T-helper 2 cell treated with Interferon-gamma antibody and Interleukin-4, amounts not matched to agents 100 ng/mL and 5 ng/mL, for 36 hours (primary cell): ENCODE data around the gene CDK5RAP3. TPM values are rescaled to one million over a fixed set of nuclear protein-coding genes. Genes with fewer than 3 reads are reported as not detected.

Experiments
- intact Hi-C: fragments of 100-400 bp; cut with micrococcal nuclease; formaldehyde crosslinking; loops from one replicate; pipeline ENCODE4 v1.15.1; 2023
- total RNA-seq: library from RNA; stranded (reverse); gene quantifications from 2 replicates; pipeline ENCODE4 v1.2.3, GENCODE V29; 2022

The CDK5RAP3 gene
- total RNA-seq, 1 donor from 2014 or later, result 214 TPM

GRCh38 chr17:48022901-48023300 is 52.0 kb downstream of the CDK5RAP3 start:
- intact Hi-C loops, result loop anchor here (10.0 kb wide), 1 partner anchor 312 kb away; no protein-coding TSS in a partner anchor

GRCh38 chr17:48023400-48024148 is 52.7 kb downstream of the CDK5RAP3 start:
- intact Hi-C loops, result loop anchor here (2.0 to 10.0 kb wide), 2 partner anchors 53 to 311 kb away; partner anchors contain the start of gene CDK5RAP3

GRCh38 chr17:48024149-48025039 is 53.5 kb downstream of the CDK5RAP3 start:
- intact Hi-C loops, result loop anchor here (1.0 to 10.0 kb wide), 7 partner anchors 24 to 594 kb away; partner anchors contain the start of genes CDK5RAP3, NFE2L1 and SNX11

- intact Hi-C loops, result loop anchor here (1.0 to 10.0 kb wide), 7 partner anchors 23 to 593 kb away; partner anchors contain the start of genes CDK5RAP3, NFE2L1 and SNX11
Measured at GRCh38 chr17:48025040-48025903, 54.4 kb downstream of the CDK5RAP3 start.

- intact Hi-C loops, result loop anchor here (1.0 to 10.0 kb wide), 7 partner anchors 22 to 592 kb away; partner anchors contain the start of genes CDK5RAP3, NFE2L1 and SNX11
Measured at GRCh38 chr17:48025904-48026501, 55.1 kb downstream of the CDK5RAP3 start.

GRCh38 chr17:48026502-48027321 is 55.8 kb downstream of the CDK5RAP3 start:
- intact Hi-C loops, result loop anchor here (10.0 kb wide), 1 partner anchor 308 kb away; no protein-coding TSS in a partner anchor

GRCh38 chr17:48027322-48027981 is 56.5 kb downstream of the CDK5RAP3 start:
- intact Hi-C loops, result loop anchor here (10.0 kb wide), 1 partner anchor 307 kb away; no protein-coding TSS in a partner anchor

- intact Hi-C loops, result loop anchor here (10.0 kb wide), 1 partner anchor 306 kb away; no protein-coding TSS in a partner anchor
Measured at GRCh38 chr17:48028736-48029135, 57.8 kb downstream of the CDK5RAP3 start.

GRCh38 chr17:48030531-48030930 is 59.6 kb downstream of the CDK5RAP3 start:
- intact Hi-C loops, result no loop called here

Other genes with a start within 250 kb of the CDK5RAP3 start
- gene TBX21, start 237.9 kb upstream of the CDK5RAP3 start, total RNA-seq, result 9.2 and 9.4 TPM in 2 replicates
- 33.0 and 34.3 TPM in 2 replicates for gene OSBPL7, start 149.3 kb upstream of the CDK5RAP3 start, total RNA-seq
- 36.6 and 37.4 TPM in 2 replicates for gene MRPL10, start 139.6 kb upstream of the CDK5RAP3 start, total RNA-seq
- 0.30 and 0.80 TPM in 2 replicates for gene LRRC46, start 139.4 kb upstream of the CDK5RAP3 start, total RNA-seq
- gene SCRN2, start 129.8 kb upstream of the CDK5RAP3 start, total RNA-seq, result 21.8 and 24.9 TPM in 2 replicates
- not detected in 2 replicates for gene SP6, start 120.0 kb upstream of the CDK5RAP3 start, total RNA-seq
- gene SP2, start 74.9 kb upstream of the CDK5RAP3 start, total RNA-seq, result 30.8 and 32.8 TPM in 2 replicates
- 37.9 and 39.4 TPM in 2 replicates for gene PNPO, start 29.5 kb upstream of the CDK5RAP3 start, total RNA-seq
- not detected in 2 replicates for gene PRR15L, start 13.2 kb upstream of the CDK5RAP3 start, total RNA-seq
- gene COPZ2, start 66.7 kb downstream of the CDK5RAP3 start, total RNA-seq, result 3.9 and 4.0 TPM in 2 replicates
- gene NFE2L1, start 77.2 kb downstream of the CDK5RAP3 start, total RNA-seq, result 56.7 and 58.0 TPM in 2 replicates
- gene CBX1, start 130.4 kb downstream of the CDK5RAP3 start, total RNA-seq, result 65.2 and 66.0 TPM in 2 replicates
- gene SNX11, start 136.7 kb downstream of the CDK5RAP3 start, total RNA-seq, result 22.3 and 23.4 TPM in 2 replicates